PC-3 (cell line): ENCODE results near the gene SLC48A1.

Experiments
- CTCF ChIP-seq: fragments of 300-600 bp; sonication (generic); conservative IDR thresholded peaks from 2 replicates; pipeline ENCODE4 v1.5.1; 2017; ENCODE audit warnings: antibody characterized with exemption, low read depth, mild to moderate bottlenecking, low read length
- EZH2 ChIP-seq: fragments of 300-600 bp; sonication (generic); IDR thresholded peaks from one replicate; pipeline ENCODE4 v1.6.1; 2017; ENCODE audit warnings: antibody characterized with exemption, mild to moderate bottlenecking, low read length; ENCODE audit not compliant: unreplicated experiment

- no peak for TF ChIP-seq CTCF
- TF ChIP-seq EZH2: no peak
Measured at GRCh38 chr12:47746523-47746922, 26.5 kb upstream of the SLC48A1 start.
